ENCODE results near the gene SLC9A3. TPM values are rescaled to one million over a fixed set of nuclear protein-coding genes. Genes with fewer than 3 reads are reported as not detected.

The SLC9A3 gene
- total RNA-seq, 4 donors from 2014 or later: 0.29 to 3.9 (median 2.6) TPM

DNA sequence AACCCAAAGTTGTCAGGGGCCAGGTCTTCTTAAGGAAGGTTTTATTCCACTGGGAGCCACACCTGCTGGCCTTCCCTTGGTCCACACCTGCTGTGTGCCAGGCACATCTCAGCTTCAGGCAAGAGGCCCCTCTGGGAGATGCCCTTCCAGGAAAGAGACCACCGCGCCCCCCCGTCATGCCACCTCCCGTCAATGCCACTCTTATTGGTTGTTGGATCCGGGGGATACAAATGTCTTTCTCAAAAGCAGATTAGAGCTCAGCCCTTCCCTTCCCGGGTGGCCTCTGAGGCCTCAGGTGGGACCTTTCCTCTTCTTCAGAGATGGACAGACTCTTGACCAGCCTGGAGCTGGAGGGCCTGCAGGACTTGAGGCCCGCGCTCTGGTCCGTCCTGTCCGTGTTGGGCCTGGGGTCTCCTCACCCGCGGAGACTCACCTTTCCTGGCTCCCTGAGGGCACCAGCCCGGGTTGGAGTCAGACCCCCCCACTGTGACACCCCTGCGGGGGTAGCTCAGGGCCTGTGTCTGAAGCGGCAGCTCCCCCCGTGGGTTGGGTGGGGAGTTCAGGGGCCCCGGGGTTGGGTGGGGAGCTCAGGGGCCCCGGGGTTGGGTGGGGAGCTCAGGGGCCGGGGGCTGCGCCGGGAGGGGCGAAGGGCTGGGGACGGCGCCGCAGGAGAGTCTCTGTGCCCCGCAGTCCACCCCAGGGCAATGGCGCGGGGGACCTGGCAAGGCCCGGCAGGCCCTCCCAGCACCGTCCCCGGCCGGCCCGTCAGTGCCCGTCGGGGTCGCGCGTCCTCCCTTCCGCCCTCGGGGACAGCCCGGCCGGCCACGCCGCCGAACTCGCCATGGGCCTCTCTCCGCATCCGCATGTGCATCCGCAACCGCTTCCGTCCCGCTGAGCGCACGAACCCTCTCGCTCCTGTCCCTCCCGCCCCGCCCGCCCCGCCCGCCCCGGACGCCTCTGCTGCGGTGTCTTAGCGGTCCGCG lies 3.7 kb upstream of the SLC9A3 start:
- Histone ChIP-seq H3K4me1 (peaks cover 0 to 13% of the 10 kb centered on the region in 2 donors), H3K36me3 (no peaks in the 10 kb centered on the region), H3K9me3 (no peaks in the 10 kb centered on the region), H3K27me3 (peaks cover 0 to 20% of the 10 kb centered on the region in 2 donors), H3K27ac (no peak overlapping the region), H3K4me3 (no peak overlapping the region)
- no peak for DNase-seq
- TF ChIP-seq POLR2A (IDR thresholded peaks at IDR 0.05): no peak
- TF ChIP-seq, protein P1, sequence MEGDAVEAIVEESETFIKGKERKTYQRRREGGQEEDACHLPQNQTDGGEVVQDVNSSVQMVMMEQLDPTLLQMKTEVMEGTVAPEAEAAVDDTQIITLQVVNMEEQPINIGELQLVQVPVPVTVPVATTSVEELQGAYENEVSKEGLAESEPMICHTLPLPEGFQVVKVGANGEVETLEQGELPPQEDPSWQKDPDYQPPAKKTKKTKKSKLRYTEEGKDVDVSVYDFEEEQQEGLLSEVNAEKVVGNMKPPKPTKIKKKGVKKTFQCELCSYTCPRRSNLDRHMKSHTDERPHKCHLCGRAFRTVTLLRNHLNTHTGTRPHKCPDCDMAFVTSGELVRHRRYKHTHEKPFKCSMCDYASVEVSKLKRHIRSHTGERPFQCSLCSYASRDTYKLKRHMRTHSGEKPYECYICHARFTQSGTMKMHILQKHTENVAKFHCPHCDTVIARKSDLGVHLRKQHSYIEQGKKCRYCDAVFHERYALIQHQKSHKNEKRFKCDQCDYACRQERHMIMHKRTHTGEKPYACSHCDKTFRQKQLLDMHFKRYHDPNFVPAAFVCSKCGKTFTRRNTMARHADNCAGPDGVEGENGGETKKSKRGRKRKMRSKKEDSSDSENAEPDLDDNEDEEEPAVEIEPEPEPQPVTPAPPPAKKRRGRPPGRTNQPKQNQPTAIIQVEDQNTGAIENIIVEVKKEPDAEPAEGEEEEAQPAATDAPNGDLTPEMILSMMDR (IDR thresholded peaks at IDR 0.05): no peak
- intact Hi-C loops (cut with DNase I; ENCODE audit: low total_unique reads): no loop called here

DNA sequence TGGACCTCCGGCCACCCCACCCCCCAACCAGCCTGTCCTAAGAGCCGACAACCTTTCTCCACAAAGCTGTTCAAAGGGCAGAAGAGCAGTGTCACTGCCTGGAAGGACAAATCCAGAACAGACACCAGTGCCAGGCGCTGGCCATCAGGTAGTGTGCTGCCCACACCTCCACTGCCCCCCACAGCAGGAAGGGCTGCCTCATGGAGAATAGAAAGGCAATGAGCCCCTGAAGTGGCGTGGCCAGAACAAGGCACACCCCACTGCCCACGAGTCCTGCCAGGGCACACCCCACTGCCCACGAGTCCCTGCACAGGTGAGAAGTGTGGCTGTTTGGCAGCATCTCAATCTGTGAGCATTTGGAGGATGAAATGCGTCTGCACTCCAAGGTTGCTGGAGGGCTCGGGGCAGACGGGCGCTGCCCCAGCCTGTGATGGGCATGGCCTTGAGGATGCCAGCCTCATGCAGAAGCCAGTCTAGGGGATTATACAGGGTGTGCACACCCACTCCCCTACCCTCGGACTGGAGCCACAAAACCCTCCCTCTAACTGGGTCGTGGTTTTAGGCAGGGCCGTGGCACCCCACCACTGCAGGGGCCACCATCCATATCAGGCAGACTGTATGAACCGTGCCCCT lies 2.3 kb upstream of the SLC9A3 start:
- Histone ChIP-seq H3K36me3 (no peaks in the 10 kb centered on the region), H3K4me3 (no peak overlapping the region), H3K27ac (no peak overlapping the region), H3K4me1 (peaks cover 0 to 13% of the 10 kb centered on the region in 2 donors), H3K9me3 (no peaks in the 10 kb centered on the region), H3K27me3 (peaks cover 0 to 18% of the 10 kb centered on the region in 2 donors)
- no peak for TF ChIP-seq POLR2A (IDR thresholded peaks at IDR 0.05)
- TF ChIP-seq, protein P1 (IDR thresholded peaks at IDR 0.05): no peak
- no peak for DNase-seq
- intact Hi-C loops (cut with DNase I; ENCODE audit: low total_unique reads): no loop called here

DNA sequence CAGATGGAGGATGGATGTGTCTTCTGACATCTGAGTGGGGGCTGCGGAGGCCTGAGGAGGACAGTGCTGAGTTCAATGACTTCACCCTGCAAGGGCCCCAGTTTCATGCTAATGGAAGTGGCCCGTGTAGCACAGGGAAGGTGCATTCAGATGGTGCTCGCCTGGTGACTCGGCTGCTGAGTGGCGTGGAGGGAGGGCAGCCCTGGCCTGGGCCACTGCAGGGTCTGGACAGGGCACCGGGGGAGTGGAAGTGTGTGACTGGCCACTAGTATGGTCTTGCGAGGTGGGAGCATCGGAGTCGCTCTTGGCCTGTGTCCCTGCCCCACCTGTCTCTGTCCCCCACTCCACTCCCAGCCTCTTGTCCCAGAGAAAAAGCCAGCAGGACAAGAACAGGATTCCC lies 1.7 kb upstream of the SLC9A3 start:
- no peak for DNase-seq
- H3K27ac ChIP-seq: no peak overlapping the region
- intact Hi-C loops (cut with DNase I; ENCODE audit: low total_unique reads): no loop called here
- no peaks in the 10 kb centered on the region for H3K9me3 ChIP-seq
- H3K4me1 ChIP-seq: peaks cover 0 to 13% of the 10 kb centered on the region in 2 donors
- H3K27me3 ChIP-seq: peaks cover 0 to 18% of the 10 kb centered on the region in 2 donors
- H3K36me3 ChIP-seq: no peaks in the 10 kb centered on the region
- no peak for TF ChIP-seq POLR2A (IDR thresholded peaks at IDR 0.05)
- H3K4me3 ChIP-seq: no peak overlapping the region

DNA sequence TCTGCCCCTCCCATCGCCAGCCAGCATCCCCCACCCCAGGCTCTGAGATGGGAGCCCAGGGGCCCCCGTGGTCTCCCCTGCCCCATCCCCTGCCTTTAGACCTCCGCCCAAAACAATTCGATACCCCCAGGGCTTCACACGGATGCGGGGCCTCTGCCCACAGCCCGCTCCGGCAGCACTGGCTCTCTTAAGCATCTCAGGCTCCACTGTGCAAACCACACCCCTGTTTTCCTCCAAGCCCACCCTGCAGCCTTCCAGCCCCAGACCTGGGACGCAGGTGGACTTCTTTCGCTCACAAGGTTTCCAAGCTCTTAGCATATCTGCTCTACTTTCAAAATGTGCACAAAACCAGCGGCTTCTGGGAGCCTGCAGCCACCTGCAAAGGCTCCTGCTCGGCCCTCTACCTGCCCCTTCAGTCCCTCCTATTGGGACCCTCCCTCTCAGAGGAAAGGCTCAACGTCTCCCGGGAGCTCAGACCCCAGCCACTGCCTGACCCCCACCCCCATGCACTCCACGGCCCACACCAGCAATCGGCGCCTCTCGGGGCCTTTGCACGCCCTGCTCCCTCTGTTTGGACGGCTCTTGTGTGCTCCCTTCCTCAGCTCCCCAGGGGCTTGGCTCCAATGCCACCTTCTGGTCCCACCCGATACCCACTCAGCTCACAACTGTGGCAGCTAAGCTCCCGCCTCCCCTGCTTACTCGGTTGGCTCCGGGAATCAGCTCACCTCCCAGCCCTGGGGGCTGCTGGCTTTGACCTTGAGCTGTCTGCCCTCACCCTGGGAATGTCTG lies 918 bp upstream of the SLC9A3 start:
- peaks cover 0 to 18% of the 10 kb centered on the region in 2 donors for H3K27me3 ChIP-seq
- no peak overlapping the region for H3K4me3 ChIP-seq
- no peak overlapping the region for H3K27ac ChIP-seq
- peaks cover 0 to 13% of the 10 kb centered on the region in 2 donors for H3K4me1 ChIP-seq
- DNase-seq: no peak
- H3K9me3 ChIP-seq: no peaks in the 10 kb centered on the region
- intact Hi-C loops (cut with DNase I; ENCODE audit: low total_unique reads): no loop called here
- H3K36me3 ChIP-seq: no peaks in the 10 kb centered on the region
- no peak for TF ChIP-seq POLR2A (IDR thresholded peaks at IDR 0.05)
- TF ChIP-seq, protein P1 (IDR thresholded peaks at IDR 0.05): no peak

DNA sequence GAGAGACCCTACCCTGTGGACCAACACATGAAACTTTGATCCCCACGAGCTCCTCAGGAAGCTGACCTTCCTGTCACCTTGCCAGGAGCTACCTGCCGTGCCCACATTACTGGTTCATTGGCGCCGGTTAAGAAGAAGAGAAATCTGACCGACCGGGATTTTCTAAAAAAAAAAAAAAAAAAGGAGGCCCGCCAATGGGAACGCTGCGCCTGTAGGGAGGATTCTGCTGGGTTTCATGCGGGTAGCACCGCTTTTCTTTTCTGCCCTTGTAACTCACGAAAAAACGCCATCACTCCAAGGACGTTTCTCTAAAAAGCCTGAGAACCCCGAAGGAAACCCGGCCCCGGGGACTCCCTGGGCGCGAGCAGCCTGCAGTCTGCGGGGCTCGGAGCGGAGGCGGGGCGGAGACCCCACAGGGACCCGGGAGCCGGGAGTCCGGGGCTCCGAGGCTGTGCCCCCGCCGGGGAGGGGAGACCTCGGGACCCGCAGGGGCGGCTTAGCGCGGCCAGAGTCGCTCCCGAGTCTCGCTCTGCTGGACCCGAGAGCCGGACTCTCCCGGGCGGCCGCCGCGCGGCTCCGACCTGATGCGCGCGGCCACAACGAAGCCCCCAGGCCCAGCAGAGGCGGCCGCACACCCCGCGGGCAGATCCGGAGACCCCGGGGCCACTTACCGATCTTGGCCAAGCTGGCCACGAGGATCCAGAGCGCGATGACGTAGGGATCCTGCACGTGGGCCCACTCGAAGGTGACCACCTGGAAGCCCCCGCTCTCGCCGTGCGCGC lies 617 bp downstream of the SLC9A3 start:
- H3K27ac ChIP-seq: no peak overlapping the region
- H3K36me3 ChIP-seq: no peaks in the 10 kb centered on the region
- intact Hi-C loops (cut with DNase I; ENCODE audit: low total_unique reads): no loop called here
- DNase-seq: no peak
- no peak overlapping the region for H3K4me3 ChIP-seq
- H3K27me3 ChIP-seq: peaks cover 0 to 18% of the 10 kb centered on the region in 2 donors
- H3K4me1 ChIP-seq: peaks cover 0 to 13% of the 10 kb centered on the region in 2 donors
- TF ChIP-seq POLR2A (IDR thresholded peaks at IDR 0.05): no peak
- TF ChIP-seq, protein P1 (IDR thresholded peaks at IDR 0.05): no peak
- no peaks in the 10 kb centered on the region for H3K9me3 ChIP-seq

Measured in uterus (tissue), 4 donors.